GM23248 (cell line): Measurements from ENCODE around the gene GALE. TPM values are rescaled to one million over a fixed set of nuclear protein-coding genes. Genes with fewer than 3 reads are reported as not detected.
"Not testable (repeated sequence)": the region's sequence is repeated elsewhere in the genome, so short reads cannot be mapped to it uniquely, and the experiment has no call there.

Experiments
- DNase-seq: peaks from one replicate; pipeline ENCODE4 v3.0.0-alpha.2; 2015
- H2AFZ ChIP-seq: fragments of 200-600 bp; sonication (generic); 2 replicates; pipeline ENCODE4 v1.6.1; 2016; ENCODE audit warnings: antibody characterized with exemption
- H3F3A ChIP-seq: fragments of 200-600 bp; sonication (generic); 2 replicates; pipeline ENCODE4 v1.6.1; 2016; ENCODE audit warnings: mild to moderate bottlenecking, antibody characterized with exemption, mixed run types; ENCODE audit not compliant: insufficient read depth
- H3K27ac ChIP-seq: fragments of 200-600 bp; sonication (generic); 2 replicates; pipeline ENCODE4 v1.5.1; 2016; ENCODE audit warnings: mild to moderate bottlenecking
- H3K27me3 ChIP-seq: fragments of 200-600 bp; sonication (generic); replicated peaks from 2 replicates; pipeline ENCODE4 v1.6.1; 2016; ENCODE audit warnings: mild to moderate bottlenecking; ENCODE audit not compliant: insufficient read depth
- H3K36me3 ChIP-seq: fragments of 200-600 bp; sonication (generic); 2 replicates; pipeline ENCODE4 v1.6.1; 2016; ENCODE audit warnings: low read depth, mild to moderate bottlenecking
- H3K4me1 ChIP-seq: fragments of 200-600 bp; sonication (generic); 2 replicates; pipeline ENCODE4 v1.6.1; 2016; ENCODE audit warnings: mild to moderate bottlenecking; ENCODE audit not compliant: insufficient read depth
- H3K4me2 ChIP-seq: fragments of 200-600 bp; sonication (generic); one replicate; pipeline ENCODE4 v1.6.1; 2016; ENCODE audit warnings: mild to moderate bottlenecking; ENCODE audit not compliant: unreplicated experiment
- H3K4me3 ChIP-seq: fragments of 200-600 bp; sonication (generic); 2 replicates; pipeline ENCODE4 v1.5.1; 2016; ENCODE audit warnings: mild to moderate bottlenecking
- H3K79me2 ChIP-seq: fragments of 200-600 bp; sonication (generic); 2 replicates; pipeline ENCODE4 v1.6.1; 2016; ENCODE audit warnings: mild to moderate bottlenecking; ENCODE audit not compliant: insufficient read depth
- H3K9ac ChIP-seq: fragments of 200-600 bp; sonication (generic); 2 replicates; pipeline ENCODE4 v1.6.1; 2016; ENCODE audit warnings: mild to moderate bottlenecking
- H3K9me2 ChIP-seq: fragments of 200-600 bp; sonication (generic); 2 replicates; pipeline ENCODE4 v1.6.1; 2016; ENCODE audit warnings: mixed run types, mild to moderate bottlenecking, moderate library complexity; ENCODE audit not compliant: insufficient read depth
- H3K9me3 ChIP-seq: fragments of 200-600 bp; sonication (generic); one replicate; pipeline ENCODE4 v1.6.1; 2017; ENCODE audit warnings: low read depth
- H4K20me1 ChIP-seq: fragments of 200-600 bp; sonication (generic); 2 replicates; pipeline ENCODE4 v1.6.0; 2016; ENCODE audit not compliant: insufficient read depth
- EZH2 ChIP-seq: fragments of 200-600 bp; sonication (generic); IDR thresholded peaks from 2 replicates; pipeline ENCODE4 v1.6.1; 2018; ENCODE audit warnings: antibody characterized with exemption, mild to moderate bottlenecking; ENCODE audit not compliant: insufficient read depth, poor library complexity, severe bottlenecking
- EZH2phosphoT487 ChIP-seq: fragments of 200-600 bp; sonication (generic); IDR thresholded peaks from 2 replicates; pipeline ENCODE4 v1.6.1; 2018; ENCODE audit warnings: antibody characterized with exemption, moderate library complexity, mild to moderate bottlenecking, low read depth; ENCODE audit not compliant: insufficient read depth
- WGBS, 2 experiments: methylation state at CpG; one replicate each; pipeline ENCODE4 v1.1.6; 2015 to 2017; ENCODE audit warnings: low lambda C conversion rate in 2 of 2, low coverage in 1 of 2; ENCODE audit errors: missing lambda C conversion rate in 2 of 2; 5-methylcytosine and 5-hydroxymethylcytosine counted together
- in situ Hi-C: fragments of 300-500 bp; cut with MboI; formaldehyde crosslinking; loops from 2 replicates; pipeline ENCODE4 v1.15.0; 2020
- polyA plus RNA-seq: library from polyadenylated mRNA; unstranded; fragments of >200 nt; fragmentation: Nextera tagmentation; extraction: Ambion mirVana; gene quantifications from 2 replicates; pipeline ENCODE4 v1.2.1, GENCODE V29; 2016
- total RNA-seq: library from RNA; depleted of rRNA; stranded (reverse); fragments of >200 nt; shearing (Covaris generic); gene quantifications from 2 replicates; pipeline ENCODE4 v1.2.3, GENCODE V29; 2014

The GALE gene
- total and polyA plus RNA-seq, 2 experiments from 2014 or later, result 20.9 to 23.5 TPM

GRCh38 chr1:23806280-23806679 lies 5.7 kb upstream of the GALE start:
- H3K79me2 ChIP-seq, result no peaks in the 10 kb centered on the region
- no peaks in the 10 kb centered on the region for H3K4me1 ChIP-seq
- no peaks in the 10 kb centered on the region for H3K36me3 ChIP-seq
- H3K9ac ChIP-seq, result no peak overlapping the region
- H3K9me2 ChIP-seq, result no peaks in the 10 kb centered on the region
- no peak overlapping the region for H2AFZ ChIP-seq
- no peak overlapping the region for H3K27ac ChIP-seq
- H3K9me3 ChIP-seq, result no peaks in the 10 kb centered on the region
- H3F3A ChIP-seq, result 0 out of 2 replicates have a peak, but pooled peaks cover 4% of the 10 kb centered on the region
- H3K4me3 ChIP-seq, result no peak overlapping the region
- no peak for DNase-seq
- 74 to 77% methylated on average over 6 of the region's 6 CpGs for WGBS, 2 experiments
- no peaks in the 10 kb centered on the region for H3K27me3 ChIP-seq
- TF ChIP-seq EZH2, result no peak
- no peak for TF ChIP-seq EZH2phosphoT487
- H4K20me1 ChIP-seq, result no peaks in the 10 kb centered on the region
- in situ Hi-C loops, result no loop called here
- H3K4me2 ChIP-seq, result no peak overlapping the region

GRCh38 chr1:23805025-23805424 lies 4.5 kb upstream of the GALE start:
- H4K20me1 ChIP-seq, result no peaks in the 10 kb centered on the region
- H3K27me3 ChIP-seq, result no peaks in the 10 kb centered on the region
- H3K4me1 ChIP-seq, result no peaks in the 10 kb centered on the region
- H3K4me3 ChIP-seq, result no peak overlapping the region
- no peak for TF ChIP-seq EZH2phosphoT487
- TF ChIP-seq EZH2, result no peak
- DNase-seq, result no peak
- no peaks in the 10 kb centered on the region for H3K9me2 ChIP-seq
- H3K4me2 ChIP-seq, result no peak overlapping the region
- H3F3A ChIP-seq, result 0 out of 2 replicates have a peak, but pooled peaks cover 4% of the 10 kb centered on the region
- H2AFZ ChIP-seq, result no peak overlapping the region
- H3K9me3 ChIP-seq, result no peaks in the 10 kb centered on the region
- in situ Hi-C loops, result no loop called here
- H3K36me3 ChIP-seq, result no peaks in the 10 kb centered on the region
- no peak overlapping the region for H3K9ac ChIP-seq
- WGBS, 2 experiments, result 53 to 59% methylated on average over 2 of the region's 2 CpGs
- H3K27ac ChIP-seq, result no peak overlapping the region
- H3K79me2 ChIP-seq, result no peaks in the 10 kb centered on the region

GRCh38 chr1:23804183-23804835 lies 3.8 kb upstream of the GALE start:
- Histone ChIP-seq H3K27ac (no peak overlapping the region), H3F3A (peaks cover 4% of the 10 kb centered on the region; the same call in 1 of the 2 replicates), H2AFZ (no peak overlapping the region), H4K20me1 (no peaks in the 10 kb centered on the region), H3K9ac (no peak overlapping the region), H3K4me1 (peaks cover 6% of the 10 kb centered on the region; the same call in 1 of the 2 replicates), H3K36me3 (no peaks in the 10 kb centered on the region), H3K9me2 (no peaks in the 10 kb centered on the region), H3K9me3 (no peaks in the 10 kb centered on the region), H3K4me3 (no peak overlapping the region), H3K79me2 (no peaks in the 10 kb centered on the region), H3K27me3 (no peaks in the 10 kb centered on the region), H3K4me2 (no peak overlapping the region)
- TF ChIP-seq EZH2 (no peak), EZH2phosphoT487 (no peak)
- 75 to 76% methylated on average over 7 of the region's 7 CpGs for WGBS, 2 experiments
- DNase-seq, result no peak
- in situ Hi-C loops, result no loop called here

GRCh38 chr1:23803674-23804073 lies 3.1 kb upstream of the GALE start:
- H3K79me2 ChIP-seq, result no peaks in the 10 kb centered on the region
- no peak overlapping the region for H3K4me2 ChIP-seq
- peaks cover 4% of the 10 kb centered on the region; the same call in 1 of the 2 replicates for H3F3A ChIP-seq
- 86 to 91% methylated on average over 5 of the region's 5 CpGs for WGBS, 2 experiments
- no peak for DNase-seq
- H4K20me1 ChIP-seq, result no peaks in the 10 kb centered on the region
- no peak overlapping the region for H3K27ac ChIP-seq
- no peaks in the 10 kb centered on the region for H3K9me2 ChIP-seq
- in situ Hi-C loops, result no loop called here
- no peaks in the 10 kb centered on the region for H3K36me3 ChIP-seq
- no peak overlapping the region for H2AFZ ChIP-seq
- H3K4me3 ChIP-seq, result no peak overlapping the region
- H3K4me1 ChIP-seq, result peaks cover 7% of the 10 kb centered on the region; the same call in 1 of the 2 replicates
- TF ChIP-seq EZH2phosphoT487 (no peak), EZH2 (no peak)
- H3K27me3 ChIP-seq, result no peaks in the 10 kb centered on the region
- H3K9me3 ChIP-seq, result no peaks in the 10 kb centered on the region
- no peak overlapping the region for H3K9ac ChIP-seq

GRCh38 chr1:23802809-23803342 lies 2.3 kb upstream of the GALE start:
- WGBS, 2 experiments, result 90 to 100% methylated on average over 3 to 7 of the region's 7 CpGs

More at GRCh38 chr1:23802809-23803342, 2.3 kb upstream of the GALE start:
- H2AFZ ChIP-seq, H3F3A ChIP-seq, H3K27me3 ChIP-seq, H3K9me3 ChIP-seq, in situ Hi-C loops, H3K9me2 ChIP-seq, H3K36me3 ChIP-seq, H3K4me1 ChIP-seq, H3K4me2 ChIP-seq, H3K27ac ChIP-seq, H3K4me3 ChIP-seq, DNase-seq, H3K9ac ChIP-seq, H3K79me2 ChIP-seq, H4K20me1 ChIP-seq: not testable (repeated sequence)
